IMR-90 (cell line): Measurements from ENCODE around the gene CATSPER1. TPM values are rescaled to one million over a fixed set of nuclear protein-coding genes. Genes with fewer than 3 reads are reported as not detected.

ENCODE experiments used
- ATAC-seq: fragments of 200-7000 bp; cut with Tn5 transposase; 2 replicates; pipeline ENCODE4 v1.9.1; 2020; ENCODE audit warnings: low read depth, mild to moderate bottlenecking, moderate library complexity
- BruUV-seq: library from RNA; stranded (reverse); fragments of 400-500 nt; replicated peaks from 2 replicates; lab custom pipeline; 2021; lab: Mats Ljungman, UMichigan
- CTCF ChIA-PET: fragments of 300-600 bp; formaldehyde crosslinking; extraction: SDS; loops from one replicate; lab custom pipeline; 2021; ENCODE audit warnings: antibody characterized with exemption; lab: Yijun Ruan, JAX
- POLR2A ChIA-PET: fragments of 300-600 bp; sonication (Branson Sonifier 250); formaldehyde crosslinking; loops from one replicate; lab custom pipeline; 2022; ENCODE audit warnings: antibody characterized with exemption; ENCODE audit not compliant: unreplicated experiment; lab: Charles Lee
- DNase-seq: peaks from one replicate; pipeline ENCODE4 v3.0.0; 2013
- H2AFZ ChIP-seq: replicated peaks from 2 replicates; pipeline ENCODE3; 2013; ENCODE audit warnings: low read length, mild to moderate bottlenecking; ENCODE audit not compliant: poor library complexity
- H2AK5ac ChIP-seq: 2 replicates; pipeline ENCODE4 v1.6.1; 2013; ENCODE audit warnings: low read depth, low read length, inconsistent platforms
- H2AK9ac ChIP-seq: replicated peaks from 2 replicates; pipeline ENCODE3; 2013; ENCODE audit warnings: mild to moderate bottlenecking, low read depth, low read length, moderate library complexity; ENCODE audit not compliant: poor library complexity
- H2BK120ac ChIP-seq: 2 replicates; pipeline ENCODE4 v1.6.1; 2013; ENCODE audit warnings: low read depth, low read length, inconsistent platforms
- H2BK15ac ChIP-seq: 3 replicates; pipeline ENCODE4 v1.6.1; 2013; ENCODE audit warnings: low read depth, low read length, inconsistent platforms
- H2BK20ac ChIP-seq: 2 replicates; pipeline ENCODE4 v1.6.1; 2013; ENCODE audit warnings: low read depth, mild to moderate bottlenecking, inconsistent platforms, low read length, moderate library complexity
- H2BK5ac ChIP-seq: 2 replicates; pipeline ENCODE4 v1.6.1; 2013; ENCODE audit warnings: mild to moderate bottlenecking, low read depth, low read length, inconsistent platforms; ENCODE audit not compliant: poor library complexity, severe bottlenecking
- H3K14ac ChIP-seq: replicated peaks from 2 replicates; pipeline ENCODE4 v1.6.1; 2013; ENCODE audit warnings: low read depth, low read length, inconsistent platforms
- H3K18ac ChIP-seq: 2 replicates; pipeline ENCODE4 v1.6.1; 2013; ENCODE audit warnings: low read depth, low read length, control low read depth
- H3K23ac ChIP-seq: 2 replicates; pipeline ENCODE4 v1.6.1; 2013; ENCODE audit warnings: low read depth, low read length, inconsistent platforms
- H3K27ac ChIP-seq: 2 replicates; pipeline ENCODE4 v1.5.1; 2013; ENCODE audit warnings: mild to moderate bottlenecking, control low read depth, low read length; ENCODE audit not compliant: insufficient read depth
- H3K27me3 ChIP-seq: 2 replicates; pipeline ENCODE4 v1.6.1; 2013; ENCODE audit warnings: low read length; ENCODE audit not compliant: control insufficient read depth, insufficient read depth
- H3K36me3 ChIP-seq: 2 replicates; pipeline ENCODE4 v1.6.1; 2013; ENCODE audit warnings: low read length, mixed read lengths; ENCODE audit not compliant: control insufficient read depth, insufficient read depth
- H3K4ac ChIP-seq: 2 replicates; pipeline ENCODE4 v1.6.1; 2013; ENCODE audit warnings: low read depth, low read length, inconsistent platforms
- H3K4me1 ChIP-seq: 2 replicates; pipeline ENCODE4 v1.6.1; 2013; ENCODE audit warnings: low read length, mixed read lengths; ENCODE audit not compliant: control insufficient read depth, insufficient read depth
- H3K4me2 ChIP-seq: 2 replicates; pipeline ENCODE4 v1.6.1; 2013; ENCODE audit warnings: low read depth, mild to moderate bottlenecking, control low read depth, low read length, moderate library complexity
- H3K4me3 ChIP-seq: 2 replicates; pipeline ENCODE4 v1.5.1; 2013; ENCODE audit warnings: low read depth, mild to moderate bottlenecking, control low read depth, low read length, moderate library complexity; ENCODE audit not compliant: insufficient read depth
- H3K56ac ChIP-seq: 2 replicates; pipeline ENCODE4 v1.6.1; 2013; ENCODE audit warnings: low read length, inconsistent platforms; ENCODE audit not compliant: insufficient read depth; ENCODE audit errors: extremely low read depth
- H3K79me1 ChIP-seq, 2 experiments: 2 replicates each; pipeline ENCODE4 v1.6.1; 2013; ENCODE audit warnings: low read length in 2 of 2, inconsistent platforms in 1 of 2, low read depth in 1 of 2
- H3K9ac ChIP-seq: 2 replicates; pipeline ENCODE4 v1.6.1; 2013; ENCODE audit warnings: low read depth, low read length, control low read depth
- H3K9me1 ChIP-seq: 2 replicates; pipeline ENCODE4 v1.6.1; 2013; ENCODE audit warnings: low read length, inconsistent platforms; ENCODE audit not compliant: insufficient read depth
- H3K9me3 ChIP-seq: 2 replicates; pipeline ENCODE4 v1.6.1; 2013; ENCODE audit warnings: low read length; ENCODE audit not compliant: control insufficient read depth, insufficient read depth
- H4K20me1 ChIP-seq: 2 replicates; pipeline ENCODE4 v1.6.1; 2013; ENCODE audit warnings: low read length, inconsistent platforms; ENCODE audit not compliant: insufficient read depth
- H4K5ac ChIP-seq: 2 replicates; pipeline ENCODE4 v1.6.1; 2013; ENCODE audit warnings: mild to moderate bottlenecking, low read depth, low read length, control low read depth
- H4K8ac ChIP-seq, 2 experiments: 2 replicates each; pipeline ENCODE4 v1.6.1; 2013; ENCODE audit warnings: low read depth in 2 of 2, low read length in 2 of 2, control low read depth in 1 of 2, inconsistent platforms in 1 of 2
- H4K91ac ChIP-seq: 2 replicates; pipeline ENCODE4 v1.6.1; 2013; ENCODE audit warnings: low read depth, low read length, inconsistent platforms; ENCODE audit not compliant: insufficient read depth
- BHLHE40 ChIP-seq: fragments of 150-350 bp; IDR thresholded peaks from 2 replicates; pipeline ENCODE4 v1.6.1; 2016; ENCODE audit warnings: mild to moderate bottlenecking, low read depth, low read length
- CEBPB ChIP-seq: IDR thresholded peaks from 2 replicates; pipeline ENCODE4 v1.6.1; 2012; ENCODE audit warnings: low read depth, low read length, improper control_type of control experiment
- CHD1 ChIP-seq: IDR thresholded peaks from 2 replicates; pipeline ENCODE4 v1.6.1; 2012; ENCODE audit warnings: low read depth, low read length, improper control_type of control experiment
- CTCF ChIP-seq: conservative IDR thresholded peaks from 2 replicates; pipeline ENCODE4 v1.5.1; 2012; ENCODE audit warnings: mild to moderate bottlenecking, low read depth, low read length, improper control_type of control experiment
- ELK1 ChIP-seq: fragments of 150-350 bp; IDR thresholded peaks from 2 replicates; pipeline ENCODE4 v1.6.1; 2016; ENCODE audit warnings: low read depth, mild to moderate bottlenecking, low read length, moderate library complexity, borderline replicate concordance
- FOS ChIP-seq: fragments of 150-350 bp; IDR thresholded peaks from 2 replicates; pipeline ENCODE4 v1.6.1; 2016; ENCODE audit warnings: low read depth, low read length
- MAFK ChIP-seq: IDR thresholded peaks from 2 replicates; pipeline ENCODE4 v1.6.1; 2012; ENCODE audit warnings: low read depth, low read length, improper control_type of control experiment
- MAZ ChIP-seq: IDR thresholded peaks from 2 replicates; pipeline ENCODE4 v1.6.1; 2012; ENCODE audit warnings: low read depth, mild to moderate bottlenecking, low read length, improper control_type of control experiment, moderate library complexity, borderline replicate concordance
- MXI1 ChIP-seq: IDR thresholded peaks from 2 replicates; pipeline ENCODE4 v1.6.1; 2012; ENCODE audit warnings: low read depth, mild to moderate bottlenecking, low read length, moderate library complexity, borderline replicate concordance
- NFE2L2 ChIP-seq: fragments of 150-350 bp; IDR thresholded peaks from 2 replicates; pipeline ENCODE4 v1.6.1; 2016; ENCODE audit warnings: low read depth, mild to moderate bottlenecking, low read length
- POLR2A ChIP-seq: IDR thresholded peaks from 2 replicates; pipeline ENCODE4 v1.6.1; 2012; ENCODE audit warnings: mild to moderate bottlenecking, low read depth, low read length
- RAD21 ChIP-seq: IDR thresholded peaks from 2 replicates; pipeline ENCODE4 v1.6.1; 2012; ENCODE audit warnings: low read length, improper control_type of control experiment
- RCOR1 ChIP-seq: IDR thresholded peaks from 2 replicates; pipeline ENCODE4 v1.6.1; 2012; ENCODE audit warnings: mild to moderate bottlenecking, low read length, improper control_type of control experiment; ENCODE audit not compliant: insufficient replicate concordance
- RFX5 ChIP-seq: IDR thresholded peaks from 2 replicates; pipeline ENCODE4 v1.8.0; 2012; ENCODE audit warnings: low read depth, mild to moderate bottlenecking, low read length, moderate library complexity
- SMC3 ChIP-seq: fragments of 150-350 bp; IDR thresholded peaks from 2 replicates; pipeline ENCODE4 v1.6.1; 2016; ENCODE audit warnings: low read depth, mild to moderate bottlenecking, antibody characterized with exemption, low read length, moderate library complexity
- USF2 ChIP-seq: fragments of 150-350 bp; IDR thresholded peaks from 2 replicates; pipeline ENCODE4 v1.6.1; 2017; ENCODE audit warnings: mild to moderate bottlenecking, antibody characterized with exemption, low read length, low read depth
- WGBS, 2 experiments: methylation state at CpG; one replicate each; pipeline versions ENCODE4 v1.1.5 to v1.1.7; 2013; ENCODE audit warnings: missing lambda C conversion rate in 2 of 2; ENCODE audit not compliant: insufficient read length in 1 of 2; ENCODE audit errors: extremely low coverage in 2 of 2; 5-methylcytosine and 5-hydroxymethylcytosine counted together
- dilution Hi-C: fragments of 300-500 bp; cut with HindIII; formaldehyde crosslinking; loops from one replicate; pipeline ENCODE4 v1.14.3; 2018; ENCODE audit warnings: low sequenced_read_pairs; ENCODE audit not compliant: unreplicated experiment
- in situ Hi-C: fragments of 300-500 bp; cut with MboI; formaldehyde crosslinking; loops from 3 replicates; pipeline ENCODE4 v1.14.3; 2019; ENCODE audit warnings: low sequenced_read_pairs, inconsistent platforms, mixed read lengths
- intact Hi-C: fragments of 100-400 bp; cut with micrococcal nuclease; formaldehyde crosslinking; loops from 2 replicates; pipeline ENCODE4 v1.10.0; 2022
- polyA plus RNA-seq, 3 experiments: library from polyadenylated mRNA; depleted of rRNA; stranded (reverse); fragments of >200 nt; gene quantifications; 2 replicates each; pipeline ENCODE4 v1.2.3, GENCODE V29; 2012; ENCODE audit warnings: low replicate concordance in 1 of 3
- total RNA-seq: library from RNA; depleted of rRNA; stranded (reverse); fragments of >200 nt; gene quantifications from 2 replicates; pipeline ENCODE4 v1.2.3, GENCODE V29; 2012

Gene CATSPER1
- total and polyA plus RNA-seq, 2 of the 4 experiments (the other 2 are of a cell fraction) = 0.18 to 0.91 TPM

- H2BK120ac ChIP-seq = no peak overlapping the region
- ChIA-PET POLR2A (interaction anchor here (0.5 kb wide), 1 partner anchor 45 kb away, joined by 3 read pairs; no protein-coding TSS in a partner anchor), CTCF (no interaction called here)
- H2BK5ac ChIP-seq = no peak overlapping the region
- no peak overlapping the region for H4K91ac ChIP-seq
- H3K9me3 ChIP-seq = peaks cover 7% of the 10 kb centered on the region; the same call in 1 of the 2 replicates
- TF ChIP-seq SMC3 = no peak
- no peak for TF ChIP-seq CHD1
- no peak for TF ChIP-seq RCOR1
- TF ChIP-seq RAD21 = no peak
- no peak for TF ChIP-seq RFX5
- no peak for TF ChIP-seq BHLHE40
- TF ChIP-seq FOS = no peak
- TF ChIP-seq NFE2L2 = no peak
- no peak for TF ChIP-seq MAFK
- no peak for TF ChIP-seq POLR2A
- TF ChIP-seq MXI1 = no peak
- no peak for TF ChIP-seq CEBPB
- TF ChIP-seq MAZ = no peak
- no peak for TF ChIP-seq CTCF
- TF ChIP-seq USF2 = no peak
- no peak for TF ChIP-seq ELK1
- H4K5ac ChIP-seq = no peak overlapping the region
- no peak overlapping the region for H4K8ac ChIP-seq
- 0 out of 2 replicates have a peak, but pooled peaks cover 3% of the 10 kb centered on the region for H4K20me1 ChIP-seq
- no peak overlapping the region for H3K4me3 ChIP-seq
- intact Hi-C loops = no loop called here
- dilution Hi-C loops = no loop called here
- H3K4me1 ChIP-seq = no peaks in the 10 kb centered on the region; the same call in 1 of the 2 replicates
- no peak overlapping the region for H3K9ac ChIP-seq
- H3K56ac ChIP-seq = no peak overlapping the region
- H3K23ac ChIP-seq = no peak overlapping the region
- no peak for ATAC-seq
- H3K79me1 ChIP-seq = no peaks in the 10 kb centered on the region
- H3K18ac ChIP-seq = no peak overlapping the region
- no peak overlapping the region for H2AFZ ChIP-seq
- no peak overlapping the region for H3K14ac ChIP-seq
- H3K27ac ChIP-seq = no peak overlapping the region
- in situ Hi-C loops = no loop called here
- no peak overlapping the region for H3K4ac ChIP-seq
- no peak for DNase-seq
- WGBS, 2 experiments = no CpG with 5 or more reads among the region's 3 CpGs
- no peaks in the 10 kb centered on the region for H3K9me1 ChIP-seq
- no peak overlapping the region for H2BK20ac ChIP-seq
- no peak overlapping the region for H2AK9ac ChIP-seq
- no peak overlapping the region for H3K4me2 ChIP-seq
- H3K27me3 ChIP-seq = peaks cover 14% of the 10 kb centered on the region
- BruUV-seq = no TSS peak
- no peak overlapping the region for H2BK15ac ChIP-seq
- H2AK5ac ChIP-seq = no peak overlapping the region
- no peaks in the 10 kb centered on the region for H3K36me3 ChIP-seq
Observed at GRCh38 chr11:66037327-66037726, 11.0 kb upstream of the CATSPER1 start.
